SJSA1 (cell line): ENCODE results near the gene GLRA1. TPM values are rescaled to one million over a fixed set of nuclear protein-coding genes. Genes with fewer than 3 reads are reported as not detected.

Source experiments
- DNase-seq, 2 experiments: peaks; one replicate each; pipeline ENCODE4 v3.0.0-alpha.2; 2015 to 2020; ENCODE audit warnings: low spot score in 2 of 2, low read depth in 1 of 2
- H3K27ac ChIP-seq: fragments of 250-450 bp; sonication (Bioruptor Pico); 2 replicates; pipeline ENCODE4 v1.5.1; 2020; ENCODE audit warnings: mild to moderate bottlenecking, moderate library complexity
- H3K27me3 ChIP-seq: fragments of 250-450 bp; sonication (Bioruptor Pico); replicated peaks from 2 replicates; pipeline ENCODE4 v1.5.1; 2020; ENCODE audit warnings: mild to moderate bottlenecking, moderate library complexity
- H3K36me3 ChIP-seq: fragments of 250-450 bp; sonication (Bioruptor Pico); 2 replicates; pipeline ENCODE4 v1.5.1; 2020; ENCODE audit warnings: mild to moderate bottlenecking
- H3K4me1 ChIP-seq: fragments of 250-450 bp; sonication (Bioruptor Pico); replicated peaks from 2 replicates; pipeline ENCODE4 v1.6.1; 2021; ENCODE audit warnings: mild to moderate bottlenecking
- H3K4me3 ChIP-seq: fragments of 250-450 bp; sonication (Bioruptor Pico); 2 replicates; pipeline ENCODE4 v1.5.1; 2020; ENCODE audit warnings: mild to moderate bottlenecking
- H3K9me3 ChIP-seq: fragments of 250-450 bp; sonication (Bioruptor Pico); replicated peaks from 2 replicates; pipeline ENCODE4 v1.5.1; 2020; ENCODE audit warnings: mild to moderate bottlenecking
- total RNA-seq: library from RNA; depleted of rRNA; stranded (reverse); fragments of >200 nt; shearing (Covaris generic); gene quantifications from 2 replicates; pipeline ENCODE4 v1.2.3, GENCODE V29; 2014

GLRA1 gene
- total RNA-seq, 1 experiment from 2014 or later = not detected

DNA sequence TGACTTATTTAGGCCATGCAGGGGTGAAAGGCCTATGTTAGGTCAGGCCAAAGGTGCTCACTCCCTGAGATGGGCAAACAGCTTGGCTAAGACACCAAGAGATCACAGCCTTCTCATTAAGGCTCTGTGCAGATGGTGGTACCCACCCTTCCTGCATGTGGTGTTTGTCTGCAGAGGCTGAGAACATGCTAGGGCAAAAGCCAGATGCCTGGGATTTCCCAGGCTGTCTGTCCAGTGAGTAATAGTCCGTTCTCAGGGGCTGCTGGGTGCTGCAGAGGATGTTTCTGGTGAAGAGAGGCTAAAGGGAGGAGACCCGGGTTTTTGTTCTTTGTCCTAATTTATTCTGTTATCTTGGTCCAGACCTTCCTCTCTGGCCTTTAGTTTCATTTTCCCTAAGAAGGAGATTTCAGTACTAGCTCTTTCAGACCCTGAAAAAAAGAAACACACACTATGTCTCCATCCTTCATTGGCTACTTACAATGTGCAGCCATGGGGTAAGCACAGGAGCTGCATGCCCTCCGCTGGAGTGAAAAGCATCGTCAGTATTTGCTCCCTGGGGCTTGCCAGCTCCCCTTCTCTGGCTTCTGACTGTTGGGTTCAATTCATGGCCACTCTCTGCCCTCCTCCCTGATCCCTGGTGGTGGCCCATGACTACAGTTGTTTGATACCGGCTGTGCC lies 23.4 kb upstream of the GLRA1 start:
- Histone ChIP-seq H3K9me3 (no peaks in the 10 kb centered on the region; the same call in 1 of the 2 replicates), H3K27me3 (0 out of 2 replicates have a peak, but pooled peaks cover 2% of the 10 kb centered on the region), H3K4me3 (no peak overlapping the region), H3K36me3 (no peaks in the 10 kb centered on the region), H3K27ac (no peak overlapping the region), H3K4me1 (no peaks in the 10 kb centered on the region)
- no peak for DNase-seq

DNA sequence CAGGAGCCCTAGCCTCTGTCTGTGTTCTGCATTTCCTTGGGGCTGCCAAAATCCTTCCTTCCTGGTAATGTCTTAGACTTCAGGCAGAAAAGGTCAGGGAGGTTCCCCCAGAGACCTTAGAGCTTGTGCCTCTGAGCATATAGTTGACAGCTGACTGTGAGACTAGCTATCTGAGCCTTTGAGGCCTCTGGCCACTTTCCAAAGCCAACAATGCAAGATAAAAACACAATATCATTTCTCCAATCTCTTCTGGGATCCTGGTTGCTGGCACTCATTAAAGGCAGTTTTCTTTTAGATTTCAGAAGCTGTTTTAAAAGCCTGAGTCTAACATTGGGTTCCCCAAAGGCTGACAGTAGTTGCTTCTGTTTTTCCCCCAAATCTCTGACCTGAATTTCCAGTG lies 13.2 kb upstream of the GLRA1 start:
- Histone ChIP-seq H3K4me3 (no peak overlapping the region), H3K4me1 (no peaks in the 10 kb centered on the region), H3K27me3 (no peaks in the 10 kb centered on the region), H3K9me3 (no peaks in the 10 kb centered on the region), H3K27ac (no peak overlapping the region), H3K36me3 (no peaks in the 10 kb centered on the region)
- no peak for DNase-seq

DNA sequence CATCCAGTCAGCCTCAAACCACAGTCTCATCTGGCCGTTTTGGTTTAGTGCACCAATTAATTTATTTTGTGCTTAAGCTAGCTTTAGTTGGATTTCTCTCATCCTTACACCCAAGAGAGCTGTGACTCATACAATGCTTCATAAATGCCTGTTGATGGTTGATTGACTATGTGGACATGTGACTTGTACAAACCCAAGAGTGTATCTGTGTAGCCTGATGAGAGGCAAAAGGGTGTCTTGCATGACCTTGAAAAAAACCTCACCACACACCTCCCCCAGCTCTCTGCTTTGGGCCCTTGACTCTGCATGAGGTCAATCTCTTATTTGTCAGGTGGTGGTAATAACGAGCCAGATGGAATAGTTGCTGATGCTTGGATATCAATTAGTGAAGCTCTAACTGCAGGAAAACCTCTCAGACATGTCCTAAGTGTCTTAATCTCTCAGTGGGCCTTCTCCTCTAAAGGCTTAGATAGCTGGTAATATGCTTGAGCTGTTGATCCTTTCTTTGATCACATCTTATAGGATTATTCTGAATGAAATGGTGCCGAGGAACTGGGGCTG lies 10.6 kb upstream of the GLRA1 start:
- no peak for DNase-seq
- Histone ChIP-seq H3K4me3 (no peak overlapping the region), H3K27me3 (no peaks in the 10 kb centered on the region), H3K4me1 (no peaks in the 10 kb centered on the region), H3K36me3 (no peaks in the 10 kb centered on the region), H3K9me3 (no peaks in the 10 kb centered on the region), H3K27ac (no peak overlapping the region)

DNA sequence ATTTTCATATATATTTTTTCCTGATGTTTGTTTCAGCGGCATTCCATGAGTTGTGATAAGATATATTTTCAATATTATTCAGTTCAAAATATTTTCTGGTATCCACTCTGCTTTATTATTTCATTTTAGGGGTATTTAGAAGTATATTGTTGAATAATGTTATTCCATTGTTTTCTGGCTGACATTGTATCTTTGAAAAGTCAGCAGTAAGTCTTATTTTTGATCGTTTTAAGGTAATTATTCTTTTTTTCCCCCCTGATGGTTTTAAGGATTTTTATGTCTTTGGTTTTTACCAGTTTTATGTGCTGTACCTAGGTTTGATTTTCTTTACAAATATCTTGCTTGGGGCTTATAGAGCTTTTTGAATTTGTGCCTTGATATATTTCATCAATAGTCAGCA lies 6.6 kb upstream of the GLRA1 start:
- Histone ChIP-seq H3K27me3 (no peaks in the 10 kb centered on the region), H3K9me3 (no peaks in the 10 kb centered on the region), H3K4me1 (no peaks in the 10 kb centered on the region), H3K36me3 (no peaks in the 10 kb centered on the region), H3K4me3 (no peak overlapping the region), H3K27ac (no peak overlapping the region)
- DNase-seq = no peak

DNA sequence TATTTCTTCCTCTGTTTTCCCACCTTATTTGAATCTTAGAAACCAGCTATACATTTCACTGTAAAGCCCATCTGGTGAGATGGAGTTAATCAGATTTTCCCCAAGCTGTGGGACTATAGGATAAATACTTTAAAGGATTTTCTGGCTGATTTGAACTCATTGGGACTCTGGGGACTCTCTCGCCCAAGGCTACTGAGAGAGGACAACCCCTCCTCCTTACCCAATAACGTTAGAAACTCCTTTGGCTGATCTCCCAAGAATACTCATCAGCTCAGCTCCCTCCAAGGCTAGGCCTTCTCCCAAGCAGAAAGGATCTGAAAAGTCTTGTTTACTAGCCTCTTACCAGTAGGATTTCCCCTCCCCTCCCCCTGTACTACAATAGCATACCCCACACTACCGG lies 1.5 kb upstream of the GLRA1 start:
- DNase-seq = no peak
- no peaks in the 10 kb centered on the region; the same call in 1 of the 2 replicates for H3K9me3 ChIP-seq
- no peaks in the 10 kb centered on the region for H3K27me3 ChIP-seq
- H3K4me3 ChIP-seq = no peak overlapping the region
- no peaks in the 10 kb centered on the region for H3K36me3 ChIP-seq
- H3K27ac ChIP-seq = no peak overlapping the region
- no peaks in the 10 kb centered on the region for H3K4me1 ChIP-seq

DNA sequence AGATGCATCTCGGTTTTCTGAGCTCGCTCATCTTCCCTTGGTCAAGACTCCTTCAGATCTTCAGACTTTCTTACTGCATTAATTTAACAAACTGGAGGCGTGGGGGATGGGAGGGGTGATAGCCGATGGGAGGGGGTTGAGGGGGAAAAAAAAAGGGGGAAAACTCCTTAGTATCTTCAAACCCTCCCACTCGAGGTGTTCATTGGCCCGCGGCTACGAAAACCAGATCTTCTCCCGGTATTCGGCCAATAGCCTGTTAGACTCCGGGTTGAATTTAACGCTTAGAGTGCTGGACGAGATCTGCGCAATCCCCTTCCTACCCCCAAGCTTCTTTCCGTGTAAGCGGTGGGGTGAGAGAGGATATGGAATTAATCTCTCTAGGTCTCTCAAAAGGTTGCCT lies 689 bp upstream of the GLRA1 start:
- Histone ChIP-seq H3K9me3 (no peaks in the 10 kb centered on the region; the same call in 1 of the 2 replicates), H3K4me3 (no peak overlapping the region), H3K27me3 (peaks cover 6% of the 10 kb centered on the region; the same call in 1 of the 2 replicates), H3K27ac (no peak overlapping the region), H3K4me1 (no peaks in the 10 kb centered on the region), H3K36me3 (no peaks in the 10 kb centered on the region)
- DNase-seq = no peak

DNA sequence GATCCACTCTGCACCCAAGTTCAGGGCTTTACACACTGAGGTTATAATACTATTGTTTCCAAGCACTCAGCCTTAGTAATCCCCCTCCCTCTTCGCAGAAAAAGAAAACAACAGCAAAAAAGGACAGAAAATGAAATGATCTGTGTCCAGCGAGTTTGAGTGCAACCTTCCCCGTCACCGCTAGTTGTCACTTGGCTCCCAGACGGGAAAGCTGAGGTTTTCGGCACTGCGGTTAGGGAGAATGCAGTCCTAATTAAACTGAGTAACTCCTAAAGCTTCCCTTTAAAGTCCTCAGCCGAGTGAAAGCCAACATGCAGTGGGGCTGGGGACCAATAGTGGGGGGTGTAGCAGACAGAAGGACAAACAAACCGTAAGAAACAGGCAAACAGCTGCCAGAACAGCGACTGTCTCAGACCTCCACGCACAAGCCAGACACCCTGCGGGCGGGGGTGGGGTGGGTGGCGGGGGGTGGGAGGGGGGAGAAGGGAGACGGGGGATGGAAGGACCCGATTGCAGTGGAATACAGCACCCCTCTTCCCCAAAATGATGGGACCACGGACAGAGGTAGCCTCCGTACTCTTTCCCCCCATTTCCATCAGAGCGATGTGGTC lies 680 bp downstream of the GLRA1 start:
- Histone ChIP-seq H3K36me3 (no peaks in the 10 kb centered on the region), H3K4me1 (no peaks in the 10 kb centered on the region), H3K27me3 (peaks cover 7% of the 10 kb centered on the region; the same call in 1 of the 2 replicates), H3K27ac (no peak overlapping the region), H3K4me3 (no peak overlapping the region), H3K9me3 (no peaks in the 10 kb centered on the region; the same call in 1 of the 2 replicates)
- peak in 1 of 2 experiments; percentile 13 for DNase-seq

DNA sequence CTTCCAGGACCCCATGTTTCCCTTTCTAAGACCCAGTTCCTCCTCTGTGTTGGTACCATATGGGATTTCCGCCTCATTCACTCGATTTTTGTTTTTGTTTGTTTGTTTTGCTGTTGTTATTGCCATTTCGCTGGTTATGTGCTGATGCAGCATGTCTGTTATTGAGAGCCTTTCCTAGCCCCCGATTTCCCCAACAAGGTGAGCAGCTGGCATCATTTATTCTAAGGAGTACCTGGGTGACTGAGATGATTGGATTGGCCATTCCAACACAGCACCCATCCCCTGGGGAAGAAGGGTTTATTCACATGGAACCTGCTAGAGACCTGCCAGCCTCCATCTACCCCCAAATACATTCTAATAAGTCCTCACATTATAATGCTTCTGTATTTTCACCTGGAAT lies 2.7 kb downstream of the GLRA1 start:
- Histone ChIP-seq H3K27ac (no peak overlapping the region), H3K27me3 (peaks cover 7% of the 10 kb centered on the region; the same call in 1 of the 2 replicates), H3K36me3 (no peaks in the 10 kb centered on the region), H3K4me1 (no peaks in the 10 kb centered on the region), H3K4me3 (no peak overlapping the region), H3K9me3 (no peaks in the 10 kb centered on the region; the same call in 1 of the 2 replicates)
- no peak for DNase-seq

DNA sequence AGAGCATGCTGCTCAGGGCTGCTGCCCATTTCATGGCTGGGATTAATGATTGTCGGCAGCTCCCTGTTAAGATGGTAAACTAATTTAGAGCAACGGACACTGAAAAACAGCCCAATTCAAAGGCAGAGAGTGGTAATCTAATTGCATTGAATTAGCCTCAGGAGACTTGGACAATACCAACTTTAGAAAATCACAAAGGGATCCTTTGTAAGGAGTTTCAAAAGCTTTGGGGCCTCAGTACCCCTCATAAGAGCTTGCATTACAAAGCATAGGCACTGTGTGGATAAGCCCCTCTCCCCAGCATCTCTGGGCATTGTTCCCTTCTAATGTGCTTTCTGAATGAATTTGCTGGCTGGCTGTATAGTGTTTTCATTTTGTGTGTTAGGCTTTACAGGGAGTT lies 6.7 kb downstream of the GLRA1 start:
- no peaks in the 10 kb centered on the region; the same call in 1 of the 2 replicates for H3K9me3 ChIP-seq
- H3K27ac ChIP-seq = no peak overlapping the region
- no peaks in the 10 kb centered on the region for H3K4me1 ChIP-seq
- no peak overlapping the region for H3K4me3 ChIP-seq
- H3K36me3 ChIP-seq = no peaks in the 10 kb centered on the region
- H3K27me3 ChIP-seq = peaks cover 7% of the 10 kb centered on the region; the same call in 1 of the 2 replicates
- no peak for DNase-seq

DNA sequence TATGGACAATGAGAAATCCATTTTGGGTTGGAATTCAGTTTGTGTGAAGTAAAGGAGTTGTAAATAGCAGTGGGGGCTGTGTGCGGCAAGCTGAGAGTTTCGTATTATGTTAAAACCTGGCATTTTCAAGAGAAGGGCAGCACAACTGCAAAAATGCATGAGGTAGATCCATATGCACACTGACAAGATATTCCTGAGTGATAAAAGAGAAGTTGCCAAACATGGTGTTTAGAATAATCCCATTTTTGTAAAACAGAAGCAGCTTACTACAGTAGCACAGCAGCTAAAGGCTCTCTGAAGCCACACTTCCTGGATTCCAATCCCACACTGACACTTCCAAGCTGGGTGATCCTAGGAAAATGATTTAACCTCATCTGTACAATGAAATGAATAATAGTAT lies 11.2 kb downstream of the GLRA1 start:
- Histone ChIP-seq H3K4me1 (no peaks in the 10 kb centered on the region), H3K4me3 (no peak overlapping the region), H3K36me3 (no peaks in the 10 kb centered on the region), H3K9me3 (no peaks in the 10 kb centered on the region), H3K27me3 (no peaks in the 10 kb centered on the region; the same call in 1 of the 2 replicates), H3K27ac (no peak overlapping the region)
- no peak for DNase-seq

DNA sequence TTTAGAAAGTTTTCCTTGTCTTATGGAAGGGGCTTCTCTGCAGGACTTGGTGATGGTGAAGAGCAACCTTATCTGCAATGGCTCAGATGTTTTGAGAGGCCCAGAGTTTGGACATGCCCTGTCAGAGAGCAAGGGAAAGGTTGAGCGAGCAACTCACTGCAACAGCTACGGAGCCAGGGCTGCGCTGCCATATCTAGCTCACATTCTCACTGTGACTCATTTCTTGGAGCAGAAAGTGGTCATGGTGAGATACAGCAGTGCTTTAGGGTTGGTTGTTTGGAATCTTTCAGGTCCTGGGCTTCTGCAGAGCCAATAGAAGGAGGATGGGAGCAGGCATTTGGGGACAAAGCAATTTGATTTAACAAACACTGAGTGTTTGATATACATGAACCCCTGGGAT lies 12.3 kb downstream of the GLRA1 start:
- DNase-seq = no peak
- Histone ChIP-seq H3K36me3 (no peaks in the 10 kb centered on the region), H3K4me3 (no peak overlapping the region), H3K4me1 (no peaks in the 10 kb centered on the region), H3K27me3 (no peaks in the 10 kb centered on the region; the same call in 1 of the 2 replicates), H3K9me3 (no peaks in the 10 kb centered on the region), H3K27ac (no peak overlapping the region)

DNA sequence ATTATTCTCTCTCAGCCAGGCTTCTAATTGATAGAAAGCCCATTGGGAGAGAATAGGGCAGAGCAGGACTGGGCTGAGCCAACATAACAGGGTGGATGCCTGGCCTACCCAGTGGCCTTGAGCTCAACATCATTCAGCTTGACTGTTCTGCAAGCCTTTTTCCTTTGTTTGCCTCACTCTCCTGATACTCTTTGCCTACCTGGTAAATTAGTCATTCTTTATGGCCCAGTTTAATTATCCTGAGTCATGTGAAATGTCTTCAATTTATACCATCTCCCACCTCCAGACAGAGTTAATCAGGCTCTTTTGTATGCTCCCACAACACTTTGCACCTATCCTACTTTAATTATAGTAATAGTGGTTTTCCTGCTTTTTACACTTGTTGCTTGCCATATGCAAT lies 13.6 kb downstream of the GLRA1 start:
- DNase-seq = no peak
- Histone ChIP-seq H3K27me3 (no peaks in the 10 kb centered on the region; the same call in 1 of the 2 replicates), H3K4me1 (peaks cover 10% of the 10 kb centered on the region), H3K27ac (no peak overlapping the region), H3K9me3 (no peaks in the 10 kb centered on the region), H3K4me3 (no peak overlapping the region), H3K36me3 (no peaks in the 10 kb centered on the region)

DNA sequence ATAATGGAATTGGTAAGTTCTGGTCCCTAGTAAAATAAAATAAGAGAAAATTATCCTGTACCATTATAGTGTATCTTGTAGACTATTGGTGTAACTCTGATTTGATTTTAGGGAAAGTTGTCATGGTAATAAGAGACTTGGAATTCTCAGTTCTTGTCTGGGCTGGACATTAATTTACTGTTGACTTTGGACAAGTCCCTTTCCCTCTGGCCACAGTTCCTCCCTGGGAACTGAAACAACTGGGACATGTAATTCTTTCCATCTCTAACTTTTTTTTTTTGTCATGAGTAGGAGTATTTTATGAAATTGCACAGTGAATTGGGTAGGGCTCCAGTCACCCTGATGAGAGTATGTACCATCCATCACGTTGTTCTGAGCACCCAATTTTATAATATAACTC lies 15.0 kb downstream of the GLRA1 start:
- no peak overlapping the region for H3K4me3 ChIP-seq
- no peaks in the 10 kb centered on the region; the same call in 1 of the 2 replicates for H3K27me3 ChIP-seq
- peaks cover 23% of the 10 kb centered on the region for H3K4me1 ChIP-seq
- no peak for DNase-seq
- H3K27ac ChIP-seq = no peak overlapping the region
- H3K9me3 ChIP-seq = no peaks in the 10 kb centered on the region
- no peaks in the 10 kb centered on the region for H3K36me3 ChIP-seq

DNA sequence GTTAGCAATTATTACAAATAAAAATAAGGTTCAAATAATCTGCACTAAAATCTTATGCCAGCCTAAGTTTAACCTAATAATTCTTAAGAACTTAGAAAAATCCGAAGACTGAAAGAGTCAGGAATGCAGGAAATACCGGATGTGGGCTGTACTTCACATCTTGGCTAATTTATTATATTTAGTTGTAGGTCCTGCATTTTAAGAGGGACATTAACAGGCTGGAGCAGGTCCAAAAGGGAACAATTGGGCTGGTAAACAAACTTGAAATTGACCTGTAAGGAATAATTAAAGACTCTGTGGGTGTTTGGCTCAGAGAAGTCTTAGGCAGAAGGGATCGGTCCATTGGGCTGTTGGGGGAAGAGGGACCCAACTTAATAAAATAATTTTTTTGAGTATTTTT lies 18.4 kb downstream of the GLRA1 start:
- peak in 1 of 2 experiments; percentile 67 for DNase-seq
- peaks cover 47% of the 10 kb centered on the region for H3K4me1 ChIP-seq
- no peaks in the 10 kb centered on the region; the same call in 1 of the 2 replicates for H3K27me3 ChIP-seq
- H3K9me3 ChIP-seq = no peaks in the 10 kb centered on the region
- peak overlapping the region; percentile 52 for H3K27ac ChIP-seq
- no peaks in the 10 kb centered on the region for H3K36me3 ChIP-seq
- H3K4me3 ChIP-seq = no peak overlapping the region
